GM18517 (cell line): ENCODE data around the gene SIGLEC9.
A peak's percentile ranks its signal among the peaks of the same experiment; 100 is the strongest.

Experiments
- ATAC-seq: cut with Tn5 transposase; IDR thresholded peaks from one replicate; pipeline ENCODE4 v1.9.1; 2021; ENCODE audit warnings: mild to moderate bottlenecking, moderate library complexity; ENCODE audit not compliant: unreplicated experiment

Gene SIGLEC9

DNA sequence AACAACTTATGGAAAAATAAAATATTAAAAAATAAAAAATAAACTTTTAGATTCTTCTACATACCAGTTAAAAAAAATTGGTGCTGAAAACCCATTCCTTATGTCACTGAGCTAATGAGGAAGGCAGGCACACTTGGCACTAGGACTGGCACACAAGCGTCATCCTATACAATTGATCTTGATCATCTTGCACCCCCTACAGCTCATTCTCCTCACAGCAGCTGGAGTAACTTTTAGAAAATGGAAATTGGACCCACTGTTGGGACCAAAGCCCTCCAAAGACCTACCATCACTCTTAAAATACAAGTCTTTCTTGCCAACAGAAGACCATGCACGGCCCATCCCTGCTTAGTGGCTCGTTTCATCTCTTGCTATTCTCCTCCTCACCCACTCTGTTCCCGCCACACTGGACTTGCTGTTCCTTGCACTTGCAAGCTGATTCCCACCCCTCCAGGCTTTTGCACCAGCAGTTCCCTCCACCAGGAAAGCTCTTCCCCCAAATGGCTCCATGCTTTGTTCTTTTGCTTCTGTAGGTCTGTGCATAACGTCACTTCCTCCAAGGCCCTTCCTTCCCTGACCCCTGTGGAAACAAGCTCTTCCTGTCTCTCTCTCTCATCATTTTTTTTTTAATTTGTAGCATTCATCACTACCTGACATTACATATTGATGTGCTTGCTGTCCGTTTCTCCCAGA, 28.1 kb upstream of the SIGLEC9 start:
- ATAC-seq, result no peak

DNA sequence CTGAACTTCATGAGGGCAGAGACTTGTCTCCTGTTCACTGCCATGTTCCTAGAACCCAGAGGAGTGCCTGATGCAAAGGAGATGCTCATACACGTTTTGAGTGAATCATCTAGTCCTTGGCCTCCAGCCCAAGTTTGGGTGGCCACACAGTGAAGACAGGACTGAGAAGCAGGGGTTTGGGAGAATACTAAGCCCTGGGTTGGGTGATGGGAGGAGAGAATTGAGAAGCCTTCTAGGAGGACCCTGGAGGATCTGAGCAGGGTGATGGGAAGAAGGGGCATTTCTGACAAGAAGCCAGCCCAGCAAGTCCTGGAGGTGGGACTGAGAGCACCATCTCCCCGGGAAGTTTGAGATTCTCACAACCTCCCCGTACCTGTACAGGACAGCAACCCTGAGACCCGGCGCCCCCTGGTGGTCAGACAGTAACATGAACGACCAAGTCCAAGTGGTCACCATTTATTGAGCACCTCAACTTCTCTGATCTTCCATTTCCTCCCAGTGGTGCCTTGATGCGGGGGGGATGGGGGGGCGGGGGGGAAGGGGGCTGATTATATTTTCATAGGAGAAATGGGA, 27.5 kb upstream of the SIGLEC9 start:
- ATAC-seq, result no peak

DNA sequence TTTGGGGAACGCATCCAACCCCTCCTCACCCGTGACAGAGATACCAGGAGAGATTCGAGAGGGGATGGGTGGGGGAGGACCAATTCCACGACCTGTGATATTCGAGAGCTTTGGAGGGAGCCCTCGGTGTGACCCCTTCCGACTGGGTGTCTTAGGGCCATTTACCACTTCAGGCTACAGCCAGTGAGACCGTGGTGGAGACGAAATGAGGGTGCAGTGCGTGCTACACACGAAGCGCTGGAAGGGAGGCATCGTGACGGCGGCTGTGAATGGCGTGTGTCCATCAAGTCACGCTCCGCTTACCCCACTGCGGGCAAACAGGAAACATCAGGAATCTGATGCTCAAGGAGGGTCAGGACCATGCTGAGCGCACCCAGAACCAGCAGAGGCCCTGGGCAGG, 26.9 kb upstream of the SIGLEC9 start:
- ATAC-seq, result no peak

GRCh38 chr19:51098365-51099046, 26.2 kb upstream of the SIGLEC9 start:
- no peak for ATAC-seq

- ATAC-seq, result no peak
Measured at GRCh38 chr19:51099047-51099382, 25.7 kb upstream of the SIGLEC9 start.

- no peak for ATAC-seq
Measured at GRCh38 chr19:51100601-51101000, 24.1 kb upstream of the SIGLEC9 start.

- ATAC-seq, result no peak
Measured at GRCh38 chr19:51101171-51101865, 23.4 kb upstream of the SIGLEC9 start.

GRCh38 chr19:51102991-51103390, 21.7 kb upstream of the SIGLEC9 start:
- ATAC-seq, result no peak

- no peak for ATAC-seq
Measured at GRCh38 chr19:51103926-51104341, 20.8 kb upstream of the SIGLEC9 start.

DNA sequence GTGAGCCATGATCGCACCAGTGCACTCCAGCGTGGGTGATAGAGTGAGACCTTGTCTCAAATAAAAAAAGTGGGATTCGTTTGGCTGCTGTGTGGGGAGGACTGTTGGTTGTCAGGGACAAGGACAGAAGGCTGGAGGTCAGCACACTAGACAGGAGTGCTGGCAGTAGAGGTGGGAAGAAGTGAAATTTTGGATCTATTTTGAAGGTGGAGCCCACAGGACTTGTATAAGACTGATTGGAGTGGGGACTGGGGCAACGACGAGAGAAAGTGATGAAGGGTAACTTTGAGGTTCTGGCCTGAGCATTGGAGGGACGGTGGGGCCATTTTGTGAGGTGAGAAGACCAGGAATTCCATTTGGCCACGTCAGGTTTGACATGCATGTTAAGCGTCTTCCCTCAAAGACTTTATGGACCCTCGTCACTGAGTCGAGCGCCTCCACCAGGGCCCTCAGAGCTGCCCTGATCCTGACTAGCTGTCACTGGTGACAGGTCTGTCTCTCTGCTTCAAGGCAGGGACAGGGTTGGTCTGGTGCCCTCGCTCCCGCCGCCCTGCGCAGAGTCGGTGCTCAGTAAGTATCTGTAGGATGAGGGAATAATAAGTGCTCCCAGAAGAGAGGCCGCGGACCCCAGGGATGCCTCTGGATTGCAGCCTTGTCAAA, 17.2 kb upstream of the SIGLEC9 start:
- no peak for ATAC-seq

GRCh38 chr19:51108066-51108804, 16.5 kb upstream of the SIGLEC9 start, which contains the start of gene CTU1:
TSS of gene CTU1 (minus strand) at chr19:51108409. CDS start at chr19:51104569, 3,840 bp downstream.
- peak; percentile 91 for ATAC-seq

- peak; percentile 32 for ATAC-seq
Measured at GRCh38 chr19:51108805-51109146, 15.9 kb upstream of the SIGLEC9 start.

DNA sequence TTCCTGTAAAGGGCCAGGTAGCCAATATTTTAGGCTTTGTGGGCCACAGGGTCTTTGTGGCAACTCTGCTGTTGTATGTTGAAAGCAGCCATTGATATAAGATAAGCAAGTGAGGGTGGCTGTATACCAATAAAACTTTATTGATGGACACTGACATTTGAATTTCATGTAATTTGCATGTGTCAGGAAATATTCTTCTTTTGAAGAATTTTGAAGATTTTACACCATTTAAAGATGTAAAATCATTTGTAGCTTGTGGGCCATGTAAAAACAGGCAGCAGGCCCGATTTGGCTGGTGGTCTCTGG, 14.1 kb upstream of the SIGLEC9 start:
- ATAC-seq, result no peak

DNA sequence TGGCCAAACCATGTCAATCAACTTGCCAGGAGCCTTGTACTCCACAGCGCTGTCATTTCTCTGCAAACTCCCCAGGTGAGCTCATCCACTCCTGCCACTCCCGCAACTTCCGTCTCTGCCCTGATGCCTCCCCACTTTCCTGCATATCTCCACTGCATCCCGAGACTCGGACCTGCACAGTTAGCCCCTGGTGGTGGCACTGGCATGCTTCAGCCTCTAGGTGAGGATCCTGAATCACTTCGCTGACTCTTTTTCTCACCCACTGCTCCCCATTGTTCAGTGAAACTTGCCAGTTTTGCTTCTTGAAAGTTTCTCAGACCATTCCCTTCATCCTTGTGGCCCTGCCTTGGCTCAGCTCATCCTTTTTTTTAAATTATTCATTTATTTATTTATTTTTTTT, 13.1 kb upstream of the SIGLEC9 start:
- no peak for ATAC-seq

DNA sequence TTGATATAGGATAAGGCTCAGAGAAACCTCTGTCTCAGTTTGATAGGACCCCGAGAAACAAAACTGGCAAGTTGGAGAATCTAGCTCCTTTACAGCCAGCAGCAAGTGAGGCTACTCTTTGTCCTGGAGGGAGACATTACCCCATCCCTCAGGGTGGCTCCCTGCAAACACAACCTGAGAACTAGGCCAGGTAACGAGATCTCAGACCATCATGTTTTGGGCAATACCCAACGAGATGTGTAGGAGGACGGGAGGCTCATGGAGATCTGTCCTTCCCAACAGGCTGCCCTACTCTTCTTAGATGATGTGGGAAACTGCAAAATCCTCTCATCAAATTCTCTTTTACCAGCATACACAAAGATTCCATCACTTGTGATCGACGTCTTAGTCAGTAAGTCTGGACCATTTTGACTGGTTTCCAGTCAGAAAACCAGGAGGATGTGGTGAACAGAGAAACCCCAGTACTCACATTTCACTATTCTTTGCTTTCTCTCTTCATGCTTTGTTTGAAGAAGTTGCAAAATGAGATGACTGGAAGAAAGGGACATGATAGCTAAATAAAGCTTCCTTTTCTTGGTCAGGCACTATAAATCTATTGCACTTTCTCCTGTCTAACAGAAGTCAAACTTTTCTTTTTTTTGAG, 10.5 kb upstream of the SIGLEC9 start:
- no peak for ATAC-seq

DNA sequence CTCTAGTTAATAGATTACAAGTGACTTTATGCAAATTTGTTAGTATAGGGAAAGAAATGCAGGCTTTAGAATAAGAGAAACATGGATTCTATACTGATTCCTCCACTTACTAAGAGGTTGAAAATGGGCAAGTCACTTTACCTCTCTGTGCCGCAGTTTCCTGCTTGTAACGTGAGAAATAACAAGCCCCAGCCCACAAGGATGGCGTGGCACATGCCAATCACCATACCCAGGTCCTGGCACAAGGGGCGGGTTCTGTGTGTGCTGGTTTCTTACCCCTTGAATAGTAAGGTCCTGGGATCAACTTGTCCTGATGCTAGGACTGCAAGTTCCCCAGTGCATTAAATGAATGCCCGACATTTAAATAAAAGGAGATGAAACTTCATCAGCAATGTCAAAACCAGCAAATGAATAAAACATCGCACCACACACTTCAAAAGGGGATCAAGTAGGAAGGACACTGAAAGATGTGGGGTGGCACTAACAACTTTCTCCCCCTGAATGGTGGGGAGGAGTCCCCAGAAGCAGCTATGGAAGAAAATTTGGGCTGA, 7.9 kb upstream of the SIGLEC9 start:
- ATAC-seq, result no peak

DNA sequence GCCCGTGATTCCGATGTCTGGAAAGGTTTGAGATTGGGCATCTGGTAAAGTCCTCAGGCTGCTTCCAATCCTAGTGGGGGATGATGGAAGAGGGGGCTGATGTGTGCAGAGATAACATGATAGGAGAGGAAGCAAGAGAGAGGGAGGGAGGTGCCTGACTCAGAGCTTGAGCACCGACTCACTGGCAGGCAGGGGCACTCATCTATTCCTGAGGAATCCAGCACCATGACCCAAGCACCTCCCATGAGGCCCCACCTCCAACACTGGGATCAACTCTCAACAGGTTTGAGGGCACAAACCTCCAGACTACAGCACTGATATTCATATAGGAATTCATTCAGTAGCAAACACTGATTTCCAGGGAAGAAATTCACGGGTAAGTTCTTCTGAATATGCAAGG, 5.6 kb upstream of the SIGLEC9 start:
- no peak for ATAC-seq

DNA sequence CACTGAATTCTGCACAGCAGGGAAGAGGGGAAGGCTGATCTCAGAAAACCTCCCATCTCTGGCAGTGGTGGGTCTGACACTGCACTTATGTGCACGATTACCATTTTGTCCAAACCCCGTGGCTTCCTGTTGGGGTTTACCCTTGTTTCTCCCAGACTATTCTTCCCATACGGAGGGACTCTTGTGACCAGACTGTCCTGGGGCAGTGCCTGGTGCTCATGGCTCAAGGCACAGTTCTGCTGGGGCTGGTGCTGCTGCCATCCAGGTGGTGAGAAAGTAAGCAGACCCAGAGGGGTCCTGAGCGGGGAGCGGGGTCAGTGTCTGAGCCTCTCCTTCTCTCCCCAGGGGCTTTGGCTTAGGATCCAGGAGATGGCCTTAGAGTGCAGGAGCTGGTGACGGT, 5.1 kb upstream of the SIGLEC9 start:
- no peak for ATAC-seq

- ATAC-seq, result no peak
Measured at GRCh38 chr19:51120160-51120559, 4.5 kb upstream of the SIGLEC9 start.

DNA sequence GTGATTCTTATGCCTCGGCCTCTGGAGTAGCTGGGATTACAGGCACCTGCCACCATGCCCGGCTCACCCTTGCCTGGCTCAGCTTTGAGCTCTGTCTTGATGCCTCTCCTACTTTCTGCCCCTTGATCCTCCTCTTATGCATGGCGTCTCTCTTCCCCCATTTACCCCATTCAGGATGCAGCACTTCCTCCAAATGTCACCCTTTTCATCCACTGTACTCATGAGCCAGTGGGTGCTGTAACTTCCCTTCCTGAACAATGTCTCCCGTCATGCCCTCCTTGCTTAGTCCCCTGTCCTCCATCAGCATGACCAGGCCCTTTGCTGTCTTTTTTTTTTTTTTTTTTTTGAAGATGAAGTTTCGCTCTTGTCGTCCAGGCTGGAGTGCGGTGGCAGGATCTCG, 3.4 kb upstream of the SIGLEC9 start:
- no peak for ATAC-seq
